Epithelial cell of esophagus (primary cell): Measurements from ENCODE around the gene CTNND2.

ENCODE experiments used
- DNase-seq: peaks from one replicate; pipeline ENCODE4 v3.0.0; 2010; ENCODE audit warnings: low read depth
- H3K4me3 ChIP-seq: 2 replicates; pipeline ENCODE4 v1.5.1; 2011; ENCODE audit warnings: mild to moderate bottlenecking, low read length, control low read depth
- TF ChIP-seq, protein P1 (sequence below): IDR thresholded peaks from 2 replicates; pipeline ENCODE4 v1.5.1; 2011; ENCODE audit warnings: low read depth, mild to moderate bottlenecking, low read length, control low read depth, inconsistent platforms; ENCODE audit not compliant: insufficient read depth; ENCODE audit errors: missing control alignments

Gene CTNND2

DNA sequence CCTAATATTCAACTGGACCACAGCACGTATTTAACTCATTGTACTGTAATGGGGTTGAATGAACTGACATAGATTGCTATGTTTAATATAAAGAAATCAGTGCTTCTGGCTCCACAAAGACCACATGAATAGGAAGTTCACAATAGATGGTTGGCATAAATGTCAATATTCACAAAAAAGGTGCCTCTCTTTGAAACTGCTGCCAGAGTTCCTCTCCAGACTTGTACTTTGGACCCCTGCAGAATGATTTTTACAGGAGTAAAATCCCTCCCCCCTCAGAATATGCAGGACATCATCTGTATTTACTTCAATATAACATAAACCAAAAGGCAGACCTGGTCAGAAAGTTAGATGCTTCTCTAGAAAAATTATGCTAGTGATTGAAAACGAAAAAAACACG, 634.7 kb downstream of the CTNND2 start:
- DNase-seq, result no peak
- TF ChIP-seq, protein P1, sequence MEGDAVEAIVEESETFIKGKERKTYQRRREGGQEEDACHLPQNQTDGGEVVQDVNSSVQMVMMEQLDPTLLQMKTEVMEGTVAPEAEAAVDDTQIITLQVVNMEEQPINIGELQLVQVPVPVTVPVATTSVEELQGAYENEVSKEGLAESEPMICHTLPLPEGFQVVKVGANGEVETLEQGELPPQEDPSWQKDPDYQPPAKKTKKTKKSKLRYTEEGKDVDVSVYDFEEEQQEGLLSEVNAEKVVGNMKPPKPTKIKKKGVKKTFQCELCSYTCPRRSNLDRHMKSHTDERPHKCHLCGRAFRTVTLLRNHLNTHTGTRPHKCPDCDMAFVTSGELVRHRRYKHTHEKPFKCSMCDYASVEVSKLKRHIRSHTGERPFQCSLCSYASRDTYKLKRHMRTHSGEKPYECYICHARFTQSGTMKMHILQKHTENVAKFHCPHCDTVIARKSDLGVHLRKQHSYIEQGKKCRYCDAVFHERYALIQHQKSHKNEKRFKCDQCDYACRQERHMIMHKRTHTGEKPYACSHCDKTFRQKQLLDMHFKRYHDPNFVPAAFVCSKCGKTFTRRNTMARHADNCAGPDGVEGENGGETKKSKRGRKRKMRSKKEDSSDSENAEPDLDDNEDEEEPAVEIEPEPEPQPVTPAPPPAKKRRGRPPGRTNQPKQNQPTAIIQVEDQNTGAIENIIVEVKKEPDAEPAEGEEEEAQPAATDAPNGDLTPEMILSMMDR, result no peak
- no peak overlapping the region for H3K4me3 ChIP-seq

DNA sequence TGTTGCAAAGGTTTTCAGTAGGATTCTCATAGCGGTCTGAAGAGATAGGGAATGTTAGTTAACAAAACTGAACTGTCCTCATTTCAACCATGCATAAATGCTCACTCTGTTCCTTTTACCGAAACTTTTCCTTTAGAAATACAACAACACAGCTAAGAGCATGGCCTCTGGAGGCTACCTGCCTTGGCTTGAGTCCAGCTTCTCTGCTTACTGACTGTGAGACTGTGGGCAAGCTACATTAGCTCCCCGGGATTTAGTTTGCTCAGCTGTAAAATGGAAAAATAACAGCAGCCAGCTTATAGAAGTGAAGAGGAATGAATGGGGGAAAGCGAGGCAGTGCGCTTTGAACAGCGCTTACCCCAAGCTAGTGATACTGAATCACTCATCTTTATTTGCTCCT, 635.4 kb downstream of the CTNND2 start:
- TF ChIP-seq, protein P1, result no peak
- no peak for DNase-seq
- H3K4me3 ChIP-seq, result no peak overlapping the region

DNA sequence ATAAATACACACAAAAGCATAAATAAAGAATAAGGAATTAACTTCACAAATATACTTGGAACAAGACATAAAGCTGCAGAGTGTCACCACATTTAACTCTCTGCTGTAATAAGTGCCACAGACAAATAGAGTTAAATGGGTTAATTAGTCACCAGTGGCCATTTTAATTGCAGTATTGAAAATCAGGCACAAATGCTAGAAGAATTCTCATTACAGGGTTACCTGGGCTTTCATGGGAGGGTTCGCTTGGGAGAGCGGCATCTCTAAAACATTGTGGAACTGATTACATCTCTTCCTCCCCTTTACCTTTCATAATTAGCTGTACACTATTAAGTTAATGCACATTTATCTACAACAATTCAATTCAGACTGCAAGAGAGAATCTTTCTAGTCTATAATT, 637.9 kb downstream of the CTNND2 start:
- DNase-seq, result no peak
- TF ChIP-seq, protein P1, result no peak
- H3K4me3 ChIP-seq, result no peak overlapping the region

DNA sequence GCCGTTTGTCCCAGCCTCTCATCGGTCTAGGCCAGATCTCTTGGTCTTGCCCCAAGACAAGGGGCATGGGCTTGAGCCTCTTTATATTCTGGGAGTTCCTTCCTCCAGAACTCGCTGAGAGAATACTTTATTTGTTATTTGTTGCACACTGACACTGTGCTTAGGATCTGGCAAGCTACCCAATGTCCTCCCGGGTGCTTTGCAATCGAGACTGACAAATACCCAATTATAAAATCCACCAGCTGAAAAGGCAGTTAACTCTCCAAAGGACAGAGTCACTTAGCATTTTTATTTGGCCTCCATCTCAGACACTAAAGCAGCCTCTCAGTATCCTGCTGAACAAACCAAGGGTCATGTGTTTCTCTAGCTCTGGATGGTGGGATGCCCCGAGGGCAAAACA, 643.0 kb downstream of the CTNND2 start:
- TF ChIP-seq, protein P1, result no peak
- no peak overlapping the region for H3K4me3 ChIP-seq

DNA sequence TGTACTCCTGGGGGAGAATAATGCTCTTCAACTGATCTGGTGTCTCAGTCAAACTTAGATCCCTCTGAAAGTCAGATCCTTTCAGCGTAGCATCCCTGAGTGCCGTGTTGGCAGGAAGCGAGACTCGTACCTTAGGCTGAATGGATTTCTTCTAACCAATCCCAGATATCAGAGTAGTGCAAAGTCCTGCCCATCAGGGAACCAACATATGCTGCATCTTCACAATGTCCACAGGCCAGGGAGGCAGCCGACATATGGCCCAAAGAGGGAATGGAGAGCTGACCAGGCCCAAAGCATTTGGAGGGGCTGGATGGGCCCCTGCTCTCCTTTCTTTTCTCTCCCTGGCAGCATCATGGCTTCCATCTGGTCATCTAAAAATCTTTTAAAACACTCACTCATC, 646.2 kb downstream of the CTNND2 start:
- no peak overlapping the region for H3K4me3 ChIP-seq
- TF ChIP-seq, protein P1, result no peak
- no peak for DNase-seq

More for the DNA sequence above, 643.0 kb downstream of the CTNND2 start:
- DNase-seq, result no peak

DNA sequence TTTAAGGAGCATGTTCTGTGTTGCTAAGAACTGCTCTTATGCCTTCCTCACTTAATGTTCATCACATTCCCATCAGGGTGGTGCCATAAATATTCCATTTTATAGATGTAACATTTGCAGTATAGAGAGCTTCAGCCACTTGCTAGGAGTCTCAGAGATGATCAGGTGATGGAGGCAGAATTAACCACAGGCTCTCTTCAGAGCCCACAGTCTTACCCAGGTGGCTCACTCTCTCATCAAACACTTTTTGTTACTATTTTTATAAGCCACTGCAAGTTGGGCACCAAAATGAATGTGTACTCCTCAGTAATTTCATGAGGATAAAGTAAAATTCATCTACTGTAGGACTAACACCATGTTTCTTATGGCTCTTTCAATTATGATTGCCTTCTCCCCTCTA, 651.7 kb downstream of the CTNND2 start:
- no peak overlapping the region for H3K4me3 ChIP-seq
- no peak for DNase-seq
- TF ChIP-seq, protein P1, result no peak

DNA sequence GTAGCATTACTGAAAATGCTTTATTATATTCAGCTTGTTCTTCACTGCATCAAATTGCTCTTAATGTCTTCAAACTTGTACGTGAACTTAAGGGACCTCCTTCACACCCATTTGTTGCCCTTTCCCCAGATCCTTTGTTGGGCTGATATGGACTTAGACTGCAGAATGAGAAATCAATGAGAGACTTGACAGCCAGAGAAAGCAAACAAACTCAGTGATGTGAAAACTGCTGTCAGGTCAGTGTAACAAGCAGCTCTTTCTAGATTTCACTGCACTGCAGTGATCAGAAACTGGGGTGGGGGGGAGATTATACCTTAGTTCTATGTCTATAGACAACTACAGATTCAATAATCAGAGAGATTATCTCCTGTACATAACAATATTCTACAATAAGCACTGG, 652.2 kb downstream of the CTNND2 start:
- no peak for DNase-seq
- TF ChIP-seq, protein P1, result no peak
- H3K4me3 ChIP-seq, result no peak overlapping the region
